Measurements from ENCODE around the gene SHD.

SHD gene

GRCh38 chr19:4298810-4299550, 19.9 kb downstream of the SHD start:
- no peak for DNase-seq (ENCODE audit: low read depth in 2 of 2)

GRCh38 chr19:4300589-4300988, 21.5 kb downstream of the SHD start:
- no peak for DNase-seq (ENCODE audit: low read depth in 2 of 2)

- DNase-seq (ENCODE audit: low read depth in 2 of 2) = no peak
These were observed 22.6 kb downstream of the SHD start for GRCh38 chr19:4301590-4302242.

DNA sequence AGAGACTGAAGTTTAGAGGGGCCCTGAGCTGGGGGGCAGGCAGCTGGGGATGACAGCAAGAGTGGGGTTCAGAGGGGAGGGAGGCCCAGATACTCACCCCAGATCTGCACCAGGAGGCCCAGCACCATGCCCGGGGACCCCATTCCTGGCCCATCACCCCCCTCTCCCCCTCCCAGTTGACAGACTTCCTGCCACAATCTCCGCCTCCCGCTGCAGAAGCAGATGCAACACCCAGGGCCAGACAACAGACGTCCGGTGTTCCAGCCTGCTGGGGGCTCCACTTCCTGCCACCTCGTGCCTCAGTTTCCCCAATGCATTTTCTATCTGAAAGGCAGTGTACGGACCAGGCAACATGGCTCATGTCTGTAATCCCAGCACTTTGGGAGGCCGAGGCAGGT, 23.2 kb downstream of the SHD start, which contains the start of gene TMIGD2:
TMIGD2 (minus strand) TSS at position 147 of the 398 bp plus-strand sequence; CDS start at position 143, 4 bp downstream.
- no peak for DNase-seq (ENCODE audit: low read depth in 2 of 2)

DNA sequence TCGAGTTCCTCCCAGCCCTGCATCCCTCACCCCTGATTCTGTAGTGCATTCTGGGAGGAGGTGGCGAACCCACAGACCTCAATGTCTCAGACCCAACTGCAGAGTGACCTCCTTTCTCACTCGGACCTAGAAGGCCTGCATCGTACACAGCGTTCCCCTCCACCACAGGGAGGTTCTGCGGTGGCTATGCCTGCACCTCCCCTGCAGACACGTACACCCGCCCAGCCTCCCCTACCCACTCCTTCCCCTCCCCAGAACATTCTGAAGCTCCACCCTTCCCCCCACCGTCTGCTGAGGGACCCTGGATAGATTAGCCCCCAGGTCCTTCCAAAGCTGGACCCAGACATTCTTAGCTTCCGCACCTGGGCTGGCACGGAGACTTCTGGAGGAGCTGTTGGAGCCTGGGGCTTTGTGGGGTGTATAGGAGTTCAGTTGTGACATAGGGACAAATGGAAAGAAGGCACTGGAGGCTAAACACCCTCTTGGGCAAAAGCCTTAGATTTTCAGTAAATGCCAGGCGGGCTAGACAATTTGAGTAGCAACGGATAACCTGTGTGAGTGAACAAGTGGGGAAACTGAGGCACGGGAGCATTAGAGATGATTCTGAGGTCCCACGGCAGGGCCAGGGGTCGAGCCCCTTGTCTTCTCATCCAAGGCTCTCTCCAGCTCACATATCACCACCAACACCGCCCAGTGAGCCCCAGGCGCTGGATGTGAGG, 24.9 kb downstream of the SHD start:
- DNase-seq (ENCODE audit: low read depth in 2 of 2) = no peak

GRCh38 chr19:4304538-4305256, 25.6 kb downstream of the SHD start, which contains the start of gene FSD1:
Gene FSD1, plus strand, starts transcription at chr19:4304598. Its CDS starts 149 bp downstream, at chr19:4304747.
- peak in 1 of 2 donors; percentile 33 for DNase-seq (ENCODE audit: low read depth in 2 of 2)

GRCh38 chr19:4305257-4305612, 26.2 kb downstream of the SHD start:
- no peak for DNase-seq (ENCODE audit: low read depth in 2 of 2)

DNA sequence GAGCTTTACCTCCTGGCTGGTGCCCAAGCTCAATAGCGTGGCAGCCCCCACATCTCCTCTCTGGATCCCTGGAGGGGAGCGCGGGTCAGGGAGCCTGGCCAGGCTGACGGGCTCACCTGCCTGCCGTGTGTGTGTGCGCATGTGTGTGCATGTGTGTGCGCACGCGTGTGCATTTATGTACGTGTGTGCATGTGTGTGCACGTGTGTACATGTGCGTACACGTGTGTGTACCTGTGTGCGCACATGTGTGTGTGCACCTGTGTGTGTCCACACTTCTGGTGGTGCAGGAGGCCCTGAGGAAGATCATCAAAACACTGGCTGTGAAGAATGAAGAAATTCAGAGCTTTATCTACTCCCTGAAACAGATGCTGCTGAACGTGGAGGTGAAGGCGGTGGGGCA, 26.6 kb downstream of the SHD start:
- DNase-seq (ENCODE audit: low read depth in 2 of 2) = no peak

DNA sequence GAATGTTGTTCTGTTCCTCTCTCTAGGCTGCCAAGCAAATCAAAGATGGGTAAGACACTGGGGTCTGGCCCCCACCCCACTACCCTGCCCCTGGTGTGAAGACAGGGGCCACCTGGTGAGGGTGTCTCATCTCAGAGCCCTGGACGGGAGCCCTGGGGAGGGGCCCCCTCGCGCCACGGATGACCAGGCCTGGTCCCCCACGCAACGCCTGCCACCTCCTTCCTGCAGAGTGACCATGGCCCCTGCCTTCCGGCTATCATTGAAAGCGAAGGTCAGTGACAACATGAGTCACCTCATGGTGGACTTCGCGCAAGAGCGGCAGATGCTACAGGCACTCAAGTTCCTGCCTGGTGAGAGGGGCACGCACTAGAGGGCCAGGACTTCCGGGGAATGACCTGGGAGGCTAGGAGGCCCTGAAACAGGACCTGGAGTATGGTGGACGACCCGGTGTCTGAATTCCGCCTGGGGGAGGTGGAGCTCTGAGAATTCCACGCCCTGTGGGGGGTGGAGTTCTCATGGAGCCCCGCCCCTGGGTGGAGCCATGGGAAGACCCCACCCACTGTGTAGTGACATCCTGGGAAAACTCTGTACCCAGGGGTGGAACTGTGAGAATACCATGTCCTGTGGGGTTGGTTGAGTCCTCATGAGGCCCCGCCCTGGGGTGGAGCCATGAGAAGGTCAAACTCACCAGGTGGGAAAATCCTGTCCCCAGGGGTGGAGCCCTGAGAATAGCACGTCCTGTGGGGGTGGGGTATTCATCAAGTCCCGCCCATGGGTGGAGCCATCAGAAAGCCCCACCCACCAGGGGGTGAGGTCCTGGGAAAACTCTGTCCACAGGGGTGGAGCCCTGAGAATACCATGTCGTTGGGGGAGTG, 31.4 kb downstream of the SHD start:
- no peak for DNase-seq (ENCODE audit: low read depth in 2 of 2)

- no peak for DNase-seq (ENCODE audit: low read depth in 2 of 2)
These were observed 34.9 kb downstream of the SHD start for GRCh38 chr19:4313847-4314490.

DNA sequence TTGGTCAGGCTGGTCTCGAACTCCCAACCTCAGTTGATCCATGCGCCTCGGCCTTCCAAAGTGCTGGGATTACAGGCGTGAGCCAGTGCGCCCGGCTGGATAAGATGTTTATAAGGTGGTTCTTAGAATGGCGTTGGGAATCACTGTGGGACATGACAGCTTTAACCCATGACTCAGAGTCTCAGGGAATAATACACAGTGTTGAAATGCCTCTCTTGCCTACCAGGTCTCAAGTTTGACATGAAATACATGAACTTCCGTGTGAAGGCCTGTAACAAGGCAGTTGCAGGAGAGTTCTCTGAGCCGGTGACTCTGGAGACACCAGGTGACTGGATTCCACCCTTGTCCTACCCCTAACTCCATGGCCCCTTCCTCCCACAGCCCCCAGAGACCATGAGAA, 37.9 kb downstream of the SHD start:
- no peak for DNase-seq (ENCODE audit: low read depth in 2 of 2)

DNA sequence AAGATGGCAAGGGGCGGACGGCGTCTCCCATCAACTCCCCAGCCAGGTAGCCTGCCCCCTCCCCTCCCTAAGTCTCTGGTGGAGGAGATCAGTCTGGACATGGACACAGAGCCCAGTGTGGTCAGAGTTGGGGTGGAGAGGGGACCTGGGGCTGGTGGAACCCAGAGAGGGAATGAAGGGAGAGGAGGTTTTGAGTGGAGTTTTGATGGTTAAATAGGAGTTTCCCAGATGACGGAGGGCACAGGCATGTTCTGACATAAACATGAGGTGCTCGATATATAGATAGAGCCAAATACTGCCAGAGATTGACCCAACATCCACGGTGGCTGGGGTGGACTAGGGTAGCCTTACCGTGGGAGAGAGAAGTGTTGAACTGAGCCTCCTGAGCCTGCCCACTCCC, 39.4 kb downstream of the SHD start:
- no peak for DNase-seq (ENCODE audit: low read depth in 2 of 2)

DNA sequence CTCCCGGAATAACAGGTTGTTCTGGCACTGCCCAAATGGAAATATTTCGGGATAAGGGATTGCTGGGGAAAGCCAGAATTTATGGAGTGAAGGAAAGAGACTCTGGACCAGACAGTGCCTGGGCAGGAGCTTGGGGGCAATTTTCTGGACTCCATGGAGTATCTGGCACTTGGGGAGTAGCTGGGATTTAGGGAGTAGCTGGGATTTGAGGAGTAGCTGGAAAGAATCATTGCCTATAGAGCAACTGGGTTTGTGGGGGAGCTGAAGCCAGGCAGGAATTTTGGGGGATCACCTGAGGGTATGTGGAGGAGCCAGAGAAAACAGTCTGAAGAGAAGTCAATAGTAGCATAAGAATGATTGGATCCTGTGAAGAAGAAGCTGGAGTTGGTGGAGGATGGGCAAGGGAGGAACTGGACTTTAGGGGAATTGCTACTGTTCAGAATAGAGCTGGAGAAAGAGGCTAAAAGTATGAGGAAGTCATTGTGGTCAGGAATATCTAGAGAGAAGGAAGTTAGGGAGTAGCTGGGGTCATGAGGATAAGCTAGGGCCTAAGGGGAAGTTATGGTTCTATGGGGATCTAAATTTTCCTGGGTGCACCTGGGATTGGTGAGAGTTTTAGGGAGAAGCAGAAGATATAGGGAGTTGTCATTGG, 40.1 kb downstream of the SHD start:
- DNase-seq (ENCODE audit: low read depth in 2 of 2) = no peak

GRCh38 chr19:4320419-4320818, 41.4 kb downstream of the SHD start:
- DNase-seq (ENCODE audit: low read depth in 2 of 2) = no peak

DNA sequence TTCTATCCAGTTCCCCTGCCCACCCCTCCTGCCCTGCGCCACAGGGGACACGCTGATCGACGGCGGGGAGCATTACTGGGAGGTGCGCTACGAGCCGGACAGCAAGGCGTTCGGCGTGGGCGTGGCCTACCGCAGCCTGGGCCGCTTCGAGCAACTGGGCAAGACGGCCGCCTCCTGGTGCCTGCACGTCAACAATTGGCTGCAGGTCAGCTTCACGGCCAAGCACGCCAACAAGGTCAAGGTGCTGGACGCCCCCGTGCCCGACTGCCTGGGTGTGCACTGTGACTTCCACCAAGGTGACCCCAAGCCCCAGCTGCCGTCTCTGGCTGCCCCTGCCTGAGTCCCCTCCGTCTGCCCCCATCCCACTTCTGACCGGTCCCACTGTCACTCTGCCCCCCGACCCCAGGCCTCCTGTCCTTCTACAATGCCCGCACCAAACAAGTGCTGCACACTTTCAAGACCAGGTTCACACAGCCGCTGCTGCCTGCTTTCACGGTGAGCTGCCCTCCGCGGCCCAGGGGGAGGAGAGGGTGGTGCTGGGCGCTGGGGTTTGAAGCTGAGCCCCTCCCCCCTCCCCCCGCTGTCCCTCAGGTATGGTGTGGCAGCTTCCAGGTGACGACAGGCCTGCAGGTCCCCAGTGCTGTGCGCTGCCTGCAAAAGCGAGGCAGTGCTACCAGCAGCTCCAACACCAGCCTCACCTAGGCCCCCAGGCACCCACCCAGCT, 44.0 kb downstream of the SHD start:
- DNase-seq (ENCODE audit: low read depth in 2 of 2) = no peak

DNA sequence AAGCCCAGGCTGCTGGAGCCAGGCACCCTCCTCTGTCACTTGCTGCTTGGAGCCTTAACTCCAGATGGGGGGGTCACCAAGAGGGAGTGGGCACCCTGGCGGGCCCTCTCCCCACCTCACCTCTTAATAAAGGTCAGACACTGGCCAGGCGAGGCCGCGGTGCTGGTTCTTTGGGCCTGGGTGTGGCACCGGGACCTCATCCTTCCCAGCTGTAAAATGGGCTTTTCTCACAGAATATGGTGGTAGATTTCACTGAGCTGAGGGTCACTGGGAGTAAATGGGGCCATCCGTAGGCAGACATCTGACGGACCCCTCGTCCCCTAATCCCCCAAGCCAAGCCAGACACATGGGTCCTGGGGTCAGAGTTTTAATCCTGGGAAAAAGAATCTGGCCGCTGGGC, 44.6 kb downstream of the SHD start:
- no peak for DNase-seq (ENCODE audit: low read depth in 2 of 2)

- no peak for DNase-seq (ENCODE audit: low read depth in 2 of 2)
These were observed 45.2 kb downstream of the SHD start for GRCh38 chr19:4324228-4324627.

- DNase-seq (ENCODE audit: low read depth in 2 of 2) = no peak
These were observed 47.3 kb downstream of the SHD start for GRCh38 chr19:4326215-4326836.

GRCh38 chr19:4326837-4327251, 47.8 kb downstream of the SHD start:
- no peak for DNase-seq (ENCODE audit: low read depth in 2 of 2)
